Natural killer cell (primary cell): ENCODE data around the gene LYRM4. TPM values are rescaled to one million over a fixed set of nuclear protein-coding genes. Genes with fewer than 3 reads are reported as not detected.

Experiments
- ATAC-seq, 3 donors: fragments of 150-1000 bp in 2 of 3; fragments of 200-7000 bp in 1 of 3; cut with Tn5 transposase; 1 replicate in 1 of 3; 2 replicates in 2 of 3; pipeline ENCODE4 v1.10.0; 2021; ENCODE audit warnings: mild to moderate bottlenecking in 2 of 3, moderate library complexity in 2 of 3
- DNase-seq, 2 donors: peaks; one replicate each; pipeline versions ENCODE4 v3.0.0 to v3.0.0-alpha.2; 2013 to 2021; ENCODE audit warnings: mixed read lengths in 1 of 2
- H3K27ac ChIP-seq: one replicate; pipeline ENCODE4 v1.5.1; 2013; ENCODE audit warnings: mild to moderate bottlenecking, low read length
- H3K27me3 ChIP-seq: one replicate; pipeline ENCODE4 v1.6.1; 2013; ENCODE audit warnings: low read length; ENCODE audit not compliant: control insufficient read depth, insufficient read depth
- H3K36me3 ChIP-seq: one replicate; pipeline ENCODE4 v1.6.1; 2013; ENCODE audit warnings: low read length; ENCODE audit not compliant: control insufficient read depth, insufficient read depth
- H3K4me1 ChIP-seq: one replicate; pipeline ENCODE4 v1.6.1; 2013; ENCODE audit warnings: low read length; ENCODE audit not compliant: control insufficient read depth, insufficient read depth
- H3K4me3 ChIP-seq: one replicate; pipeline ENCODE4 v1.5.1; 2013; ENCODE audit warnings: low read length
- H3K9me3 ChIP-seq: one replicate; pipeline ENCODE4 v1.6.1; 2013; ENCODE audit warnings: low read length; ENCODE audit not compliant: control insufficient read depth, insufficient read depth
- H3K27ac Mint-ChIP-seq, 2 donors: one replicate each; pipeline ENCODE4 v1.8.0; 2022; ENCODE audit warnings: mild to moderate bottlenecking in 2 of 2, mixed read lengths in 2 of 2, moderate library complexity in 1 of 2
- H3K27me3 Mint-ChIP-seq, 2 donors: one replicate each; pipeline ENCODE4 v1.8.0; 2022; ENCODE audit warnings: low read depth in 2 of 2, mixed read lengths in 2 of 2
- H3K36me3 Mint-ChIP-seq: one replicate; pipeline ENCODE4 v1.8.0; 2022; ENCODE audit warnings: mixed read lengths
- H3K4me1 Mint-ChIP-seq, 2 donors: one replicate each; pipeline ENCODE4 v1.8.0; 2022; ENCODE audit warnings: mixed read lengths in 2 of 2
- H3K4me3 Mint-ChIP-seq: one replicate; pipeline ENCODE4 v1.8.0; 2022; ENCODE audit warnings: mild to moderate bottlenecking, moderate library complexity, mixed read lengths
- H3K9me3 Mint-ChIP-seq, 2 donors: one replicate each; pipeline ENCODE4 v1.8.0; 2022; ENCODE audit warnings: mixed read lengths in 2 of 2
- CTCF ChIP-seq: fragments of 200-600 bp; IDR thresholded peaks from one replicate; pipeline ENCODE4 v1.8.0; 2022; ENCODE audit warnings: antibody characterized with exemption
- WGBS: methylation state at CpG from one replicate; pipeline ENCODE4 v1.1.7; 2013; ENCODE audit warnings: missing lambda C conversion rate; ENCODE audit not compliant: insufficient coverage; 5-methylcytosine and 5-hydroxymethylcytosine counted together
- intact Hi-C: fragments of 100-400 bp; cut with micrococcal nuclease; formaldehyde crosslinking; loops from one replicate; pipeline ENCODE4 v1.14.2; 2022
- total RNA-seq, 4 donors: library from RNA; stranded (reverse); fragments of 120-200 nt in 1 of 4; gene quantifications; one replicate each; pipeline versions ENCODE4 v1.2.3 to v1.2.4, GENCODE V29; 2013 to 2022

Gene LYRM4
- total RNA-seq, 3 donors from 2014 or later (not counting 1 experiment from before 2014, with no cell fraction given), result 9.1 to 11.4 (median 11.1) TPM

- H3K4me3 ChIP-seq, result no peak overlapping the region
- Mint-ChIP-seq H3K27me3 (no peaks in the 10 kb centered on the region), H3K36me3 (no peaks in the 10 kb centered on the region), H3K4me3 (no peak overlapping the region), H3K4me1 (peaks cover 0 to 5% of the 10 kb centered on the region in 2 donors), H3K27ac (no peak overlapping the region), H3K9me3 (no peaks in the 10 kb centered on the region)
- H3K9me3 ChIP-seq, result no peaks in the 10 kb centered on the region
- intact Hi-C loops, result no loop called here
- ATAC-seq, result no peak
- H3K27me3 ChIP-seq, result no peaks in the 10 kb centered on the region
- no peak for DNase-seq
- over 99% methylated on average over 5 of the region's 5 CpGs for WGBS
- no peak overlapping the region for H3K27ac ChIP-seq
- no peaks in the 10 kb centered on the region for H3K4me1 ChIP-seq
- no peaks in the 10 kb centered on the region for H3K36me3 ChIP-seq
- TF ChIP-seq CTCF, result no peak
Observed at GRCh38 chr6:5201271-5201670, 59.5 kb downstream of the LYRM4 start.

GRCh38 chr6:5199702-5200101 is 61.0 kb downstream of the LYRM4 start:
- DNase-seq (no peak), ATAC-seq (no peak)
- Mint-ChIP-seq H3K4me1 (peaks cover 1 to 3% of the 10 kb centered on the region in 2 donors), H3K27me3 (no peaks in the 10 kb centered on the region), H3K9me3 (no peaks in the 10 kb centered on the region), H3K4me3 (no peak overlapping the region), H3K36me3 (no peaks in the 10 kb centered on the region), H3K27ac (no peak overlapping the region)
- no peaks in the 10 kb centered on the region for H3K27me3 ChIP-seq
- no peak for TF ChIP-seq CTCF
- no peaks in the 10 kb centered on the region for H3K4me1 ChIP-seq
- H3K4me3 ChIP-seq, result no peak overlapping the region
- intact Hi-C loops, result no loop called here
- H3K9me3 ChIP-seq, result no peaks in the 10 kb centered on the region
- H3K27ac ChIP-seq, result no peak overlapping the region
- no peaks in the 10 kb centered on the region for H3K36me3 ChIP-seq

- no peak for TF ChIP-seq CTCF
- Histone ChIP-seq H3K27ac (no peak overlapping the region), H3K27me3 (no peaks in the 10 kb centered on the region), H3K9me3 (no peaks in the 10 kb centered on the region), H3K36me3 (no peaks in the 10 kb centered on the region), H3K4me1 (no peaks in the 10 kb centered on the region), H3K4me3 (no peak overlapping the region)
- Mint-ChIP-seq H3K9me3 (no peaks in the 10 kb centered on the region), H3K4me1 (peaks cover 0 to 3% of the 10 kb centered on the region in 2 donors), H3K4me3 (no peak overlapping the region), H3K36me3 (no peaks in the 10 kb centered on the region), H3K27ac (no peak overlapping the region), H3K27me3 (no peaks in the 10 kb centered on the region)
- no peak for DNase-seq
- 97% methylated on average over 2 of the region's 2 CpGs for WGBS
- ATAC-seq, result no peak
- intact Hi-C loops, result no loop called here
Observed at GRCh38 chr6:5199283-5199682, 61.5 kb downstream of the LYRM4 start.

GRCh38 chr6:5197084-5197483 is 63.7 kb downstream of the LYRM4 start:
- Mint-ChIP-seq H3K4me3 (no peak overlapping the region), H3K9me3 (no peaks in the 10 kb centered on the region), H3K4me1 (peaks cover 0 to 3% of the 10 kb centered on the region in 2 donors), H3K27me3 (no peaks in the 10 kb centered on the region), H3K27ac (no peak overlapping the region), H3K36me3 (no peaks in the 10 kb centered on the region)
- over 99% methylated on average over 5 of the region's 5 CpGs for WGBS
- H3K4me1 ChIP-seq, result no peaks in the 10 kb centered on the region
- no peak for ATAC-seq
- H3K4me3 ChIP-seq, result no peak overlapping the region
- intact Hi-C loops, result no loop called here
- no peaks in the 10 kb centered on the region for H3K9me3 ChIP-seq
- no peak for DNase-seq
- H3K27me3 ChIP-seq, result no peaks in the 10 kb centered on the region
- no peaks in the 10 kb centered on the region for H3K36me3 ChIP-seq
- TF ChIP-seq CTCF, result no peak
- no peak overlapping the region for H3K27ac ChIP-seq
